ENCODE data around the gene PRDM16. TPM values are rescaled to one million over a fixed set of nuclear protein-coding genes. Genes with fewer than 3 reads are reported as not detected.

PRDM16 gene
- polyA plus RNA-seq, 2 of the 4 experiments (the other 2 are of a cell fraction) = 0.03 to 0.35 TPM

- DNase-seq (ENCODE audit: low read depth in 1 of 2, low spot score in 1 of 2) (no peak), FAIRE-seq (no peak), ATAC-seq (0 out of 6 replicates have a peak, but pooled peaks of 1 of the 2 experiments have one; percentile 1)
- no peaks in the 10 kb centered on the region for H3K9me3 ChIP-seq
- TF ChIP-seq MAX (IDR thresholded peaks at IDR 0.05) (peak; percentile 57; the same call in 1 of the 2 replicates), HMGXB4 (CRISPR knock-in tag; IDR thresholded peaks at IDR 0.05; ENCODE audit: borderline replicate concordance) (no peak), MAZ (IDR thresholded peaks at IDR 0.05; ENCODE audit: borderline replicate concordance, low read depth, low read length) (no peak), RAD21 (conservative IDR thresholded peaks at IDR 0.05 in 1 of 2, IDR thresholded peaks at IDR 0.05 in 1 of 2) (no peak), KDM5A (IDR thresholded peaks at IDR 0.05) (no peak)
- TF ChIP-seq, protein P1, sequence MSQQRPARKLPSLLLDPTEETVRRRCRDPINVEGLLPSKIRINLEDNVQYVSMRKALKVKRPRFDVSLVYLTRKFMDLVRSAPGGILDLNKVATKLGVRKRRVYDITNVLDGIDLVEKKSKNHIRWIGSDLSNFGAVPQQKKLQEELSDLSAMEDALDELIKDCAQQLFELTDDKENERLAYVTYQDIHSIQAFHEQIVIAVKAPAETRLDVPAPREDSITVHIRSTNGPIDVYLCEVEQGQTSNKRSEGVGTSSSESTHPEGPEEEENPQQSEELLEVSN (IDR thresholded peaks at IDR 0.05; ENCODE audit: borderline replicate concordance, low read depth) = no peak
- no peak overlapping the region for H3K27ac ChIP-seq
- peaks cover 16% of the 10 kb centered on the region for H3K4me1 ChIP-seq
- ChIA-PET CTCF (interaction anchor here (2.0 to 9.5 kb wide), 3 partner anchors 11 to 27 kb away, joined by 6 to 77 read pairs (median 9); no protein-coding TSS in a partner anchor), POLR2A (no interaction called here)
- no peak overlapping the region for H3K4me3 ChIP-seq
- 93% methylated on average over 12 of the region's 30 CpGs for WGBS (ENCODE audit: missing lambda C conversion rate)
- H3K4me2 ChIP-seq = no peak overlapping the region
These were observed 410.7 kb downstream of the PRDM16 start for GRCh38 chr1:3479511-3480368.

GRCh38 chr1:3480369-3480719 is 411.3 kb downstream of the PRDM16 start:
- FAIRE-seq = no peak
- ChIA-PET POLR2A (no interaction called here), CTCF (interaction anchor here (1.7 to 9.5 kb wide), 3 partner anchors 8 to 139 kb away, joined by 6 to 77 read pairs (median 8); no protein-coding TSS in a partner anchor)
- Histone ChIP-seq H3K4me3 (no peak overlapping the region), H3K4me2 (no peak overlapping the region), H3K9me3 (no peaks in the 10 kb centered on the region), H3K27ac (no peak overlapping the region), H3K4me1 (peaks cover 16% of the 10 kb centered on the region)
- WGBS (ENCODE audit: missing lambda C conversion rate) = 86% methylated on average over 15 of the region's 21 CpGs
- no peak for DNase-seq (ENCODE audit: low read depth in 1 of 2, low spot score in 1 of 2)
- no peak for ATAC-seq
- no peak for TF ChIP-seq CBX8 (IDR thresholded peaks at IDR 0.05)
- TF ChIP-seq, protein P1 (IDR thresholded peaks at IDR 0.05; ENCODE audit: borderline replicate concordance, low read depth) = no peak
- no peak for TF ChIP-seq ESRRA (IDR thresholded peaks at IDR 0.05; ENCODE audit: borderline replicate concordance, low read length)
- TF ChIP-seq, protein P2, sequence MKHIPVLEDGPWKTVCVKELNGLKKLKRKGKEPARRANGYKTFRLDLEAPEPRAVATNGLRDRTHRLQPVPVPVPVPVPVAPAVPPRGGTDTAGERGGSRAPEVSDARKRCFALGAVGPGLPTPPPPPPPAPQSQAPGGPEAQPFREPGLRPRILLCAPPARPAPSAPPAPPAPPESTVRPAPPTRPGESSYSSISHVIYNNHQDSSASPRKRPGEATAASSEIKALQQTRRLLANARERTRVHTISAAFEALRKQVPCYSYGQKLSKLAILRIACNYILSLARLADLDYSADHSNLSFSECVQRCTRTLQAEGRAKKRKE (CRISPR knock-in tag; IDR thresholded peaks at IDR 0.05; ENCODE audit: low read depth) = no peak
- TF ChIP-seq ZFP36 (IDR thresholded peaks at IDR 0.05; ENCODE audit: borderline replicate concordance, partially characterized antibody) = no peak
- TF ChIP-seq HDAC2 (IDR thresholded peaks at IDR 0.05) = no peak
- no peak for TF ChIP-seq PBX3 (IDR thresholded peaks at IDR 0.05)
- no peak for TF ChIP-seq BHLHE40 (IDR thresholded peaks at IDR 0.05; ENCODE audit: low read depth, low read length)
- TF ChIP-seq POLR2A (IDR thresholded peaks at IDR 0.05; ENCODE audit: low read length) = no peak
- no peak for TF ChIP-seq MAFK (IDR thresholded peaks at IDR 0.05; ENCODE audit: partially characterized antibody)

GRCh38 chr1:3481046-3481445 is 412.0 kb downstream of the PRDM16 start:
- no peak for DNase-seq (ENCODE audit: low read depth in 1 of 2, low spot score in 1 of 2)
- no peak overlapping the region for H3K4me3 ChIP-seq
- ChIA-PET POLR2A (interaction anchor here (1.2 kb wide), 1 partner anchor 28 kb away, joined by 3 read pairs; no protein-coding TSS in a partner anchor), CTCF (interaction anchor here (1.7 to 9.5 kb wide), 4 partner anchors 9 to 139 kb away, joined by 6 to 77 read pairs (median 8); no protein-coding TSS in a partner anchor)
- FAIRE-seq = no peak
- ATAC-seq = no peak
- peaks cover 16% of the 10 kb centered on the region for H3K4me1 ChIP-seq
- H3K4me2 ChIP-seq = no peak overlapping the region
- H3K9me3 ChIP-seq = no peaks in the 10 kb centered on the region
- no peak overlapping the region; a peak in 1 of 6 replicates for H3K27ac ChIP-seq
- WGBS (ENCODE audit: missing lambda C conversion rate) = 82% methylated on average over 8 of the region's 15 CpGs
- TF ChIP-seq FOXS1 (CRISPR knock-in tag; IDR thresholded peaks at IDR 0.05) (no peak), SREBF2 (IDR thresholded peaks at IDR 0.05) (no peak), HEYL (CRISPR knock-in tag; IDR thresholded peaks at IDR 0.05) (no peak), ZFP36 (IDR thresholded peaks at IDR 0.05; ENCODE audit: borderline replicate concordance, partially characterized antibody) (no peak), FOSL2 (IDR thresholded peaks at IDR 0.05) (no peak), FOSL2 (CRISPR knock-in tag; IDR thresholded peaks at IDR 0.05) (no peak), CBX8 (IDR thresholded peaks at IDR 0.05) (no peak), EHF (CRISPR knock-in tag; IDR thresholded peaks at IDR 0.05) (no peak), HOXA7 (CRISPR knock-in tag; IDR thresholded peaks at IDR 0.05) (no peak)
- TF ChIP-seq, protein P3, sequence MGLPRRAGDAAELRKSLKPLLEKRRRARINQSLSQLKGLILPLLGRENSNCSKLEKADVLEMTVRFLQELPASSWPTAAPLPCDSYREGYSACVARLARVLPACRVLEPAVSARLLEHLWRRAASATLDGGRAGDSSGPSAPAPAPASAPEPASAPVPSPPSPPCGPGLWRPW (IDR thresholded peaks at IDR 0.05) = no peak

All from A549 (cell line).